ENCODE measurements around the gene IGLL1. TPM values are rescaled to one million over a fixed set of nuclear protein-coding genes. Genes with fewer than 3 reads are reported as not detected.
"Not testable (repeated sequence)": the region's sequence is repeated elsewhere in the genome, so short reads cannot be mapped to it uniquely, and the experiment has no call there.

IGLL1 gene
- total and polyA plus RNA-seq, 5 donors from 2014 or later = not detected

DNA sequence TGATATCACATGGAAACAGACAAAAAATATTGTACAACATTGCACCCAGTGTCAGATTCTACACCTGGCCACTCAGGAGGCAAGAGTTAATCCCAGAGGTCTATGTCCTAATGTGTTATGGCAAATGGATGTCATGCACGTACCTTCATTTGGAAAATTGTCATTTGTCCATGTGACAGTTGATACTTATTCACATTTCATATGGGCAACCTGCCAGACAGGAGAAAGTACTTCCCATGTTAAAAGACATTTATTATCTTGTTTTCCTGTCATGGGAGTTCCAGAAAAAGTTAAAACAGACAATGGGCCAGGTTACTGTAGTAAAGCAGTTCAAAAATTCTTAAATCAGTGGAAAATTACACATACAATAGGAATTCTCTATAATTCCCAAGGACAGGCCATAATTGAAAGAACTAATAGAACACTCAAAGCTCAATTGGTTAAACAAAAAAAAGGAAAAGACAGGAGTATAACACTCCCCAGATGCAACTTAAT, 36.5 kb downstream of the IGLL1 start:
- not testable (repeated sequence) for H3K27ac Mint-ChIP-seq; ATAC-seq (ENCODE audit: low read depth in 2 of 2)
- H3K27me3 Mint-ChIP-seq = peaks cover 18% of the 10 kb centered on the region

DNA sequence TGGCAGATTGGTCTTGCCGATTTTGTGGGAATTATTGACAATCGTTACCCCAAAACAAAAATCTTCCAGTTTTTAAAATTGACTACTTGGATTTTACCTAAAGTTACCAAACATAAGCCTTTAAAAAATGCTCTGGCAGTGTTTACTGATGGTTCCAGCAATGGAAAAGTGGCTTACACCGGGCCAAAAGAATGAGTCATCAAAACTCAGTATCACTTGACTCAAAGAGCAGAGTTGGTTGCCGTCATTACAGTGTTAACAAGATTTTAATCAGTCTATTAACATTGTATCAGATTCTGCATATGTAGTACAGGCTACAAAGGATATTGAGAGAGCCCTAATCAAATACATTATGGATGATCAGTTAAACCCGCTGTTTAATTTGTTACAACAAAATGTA, 37.2 kb downstream of the IGLL1 start:
- no peaks in the 10 kb centered on the region for H3K9me3 ChIP-seq (ENCODE audit: control insufficient read depth in 2 of 2, low read length in 2 of 2)
- H3K27me3 Mint-ChIP-seq = peaks cover 24% of the 10 kb centered on the region
- H3K36me3 ChIP-seq (ENCODE audit: control insufficient read depth, insufficient read depth, low read length) = no peaks in the 10 kb centered on the region
- H3K9me3 Mint-ChIP-seq = peaks cover 0 to 7% (median 5%) of the 10 kb centered on the region in 7 donors
- no peak overlapping the region for H3K4me3 Mint-ChIP-seq
- ATAC-seq (ENCODE audit: low read depth in 2 of 2) (no peak), DNase-seq (no peak)
- peaks cover 0 to 8% (median 2%) of the 10 kb centered on the region in 4 donors for H3K4me1 Mint-ChIP-seq
- no peak overlapping the region for H3K27ac ChIP-seq (ENCODE audit: insufficient read depth, low read length, poor library complexity, severe bottlenecking)
- no peak overlapping the region for H3K4me3 ChIP-seq (ENCODE audit: low read depth, low read length)
- H3K27me3 ChIP-seq (ENCODE audit: control insufficient read depth, insufficient read depth, low read length) = no peaks in the 10 kb centered on the region
- H3K4me1 ChIP-seq (ENCODE audit: control insufficient read depth, insufficient read depth, low read length, poor library complexity, severe bottlenecking) = no peaks in the 10 kb centered on the region
- H3K36me3 Mint-ChIP-seq = no peaks in the 10 kb centered on the region
- no peak overlapping the region for H3K27ac Mint-ChIP-seq

More for the DNA sequence above, 36.5 kb downstream of the IGLL1 start:
- not testable (repeated sequence) for H3K4me3 ChIP-seq (ENCODE audit: low read depth, low read length); H3K4me1 ChIP-seq (ENCODE audit: control insufficient read depth, insufficient read depth, low read length, poor library complexity, severe bottlenecking); H3K4me1 Mint-ChIP-seq; H3K27ac ChIP-seq (ENCODE audit: insufficient read depth, low read length, poor library complexity, severe bottlenecking); DNase-seq; H3K4me3 Mint-ChIP-seq; H3K36me3 Mint-ChIP-seq; H3K27me3 ChIP-seq (ENCODE audit: control insufficient read depth, insufficient read depth, low read length); H3K9me3 ChIP-seq (ENCODE audit: control insufficient read depth in 2 of 2, low read length in 2 of 2); H3K36me3 ChIP-seq (ENCODE audit: control insufficient read depth, insufficient read depth, low read length)
- H3K9me3 Mint-ChIP-seq = peaks cover 0 to 12% (median 5%) of the 10 kb centered on the region in 7 donors

DNA sequence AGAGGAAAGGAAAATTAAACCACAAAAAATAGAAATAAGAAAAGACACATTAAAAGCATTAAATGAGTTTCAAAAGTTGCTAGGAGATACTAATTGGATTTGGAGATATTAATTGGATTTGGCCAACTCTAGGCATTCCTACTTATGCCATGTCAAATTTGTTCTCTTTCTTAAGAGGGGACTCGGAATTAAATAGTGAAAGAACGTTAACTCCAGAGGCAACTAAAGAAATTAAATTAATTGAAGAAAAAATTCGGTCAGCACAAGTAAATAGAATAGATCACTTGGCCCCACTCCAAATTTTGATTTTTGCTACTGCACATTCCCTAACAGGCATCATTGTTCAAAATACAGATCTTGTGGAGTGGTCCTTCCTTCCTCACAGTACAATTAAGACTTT, 37.7 kb downstream of the IGLL1 start:
- H3K9me3 ChIP-seq (ENCODE audit: control insufficient read depth in 2 of 2, low read length in 2 of 2); H3K36me3 Mint-ChIP-seq; H3K36me3 ChIP-seq (ENCODE audit: control insufficient read depth, insufficient read depth, low read length); H3K27me3 ChIP-seq (ENCODE audit: control insufficient read depth, insufficient read depth, low read length); H3K4me1 Mint-ChIP-seq; H3K27ac Mint-ChIP-seq; DNase-seq; H3K27ac ChIP-seq (ENCODE audit: insufficient read depth, low read length, poor library complexity, severe bottlenecking); H3K4me1 ChIP-seq (ENCODE audit: control insufficient read depth, insufficient read depth, low read length, poor library complexity, severe bottlenecking); ATAC-seq (ENCODE audit: low read depth in 2 of 2); H3K4me3 Mint-ChIP-seq; H3K9me3 Mint-ChIP-seq; H3K4me3 ChIP-seq (ENCODE audit: low read depth, low read length): not testable (repeated sequence)
- H3K27me3 Mint-ChIP-seq = peaks cover 25% of the 10 kb centered on the region

- H3K4me1 ChIP-seq (ENCODE audit: control insufficient read depth, insufficient read depth, low read length, poor library complexity, severe bottlenecking); H3K36me3 Mint-ChIP-seq; ATAC-seq (ENCODE audit: low read depth in 2 of 2); H3K27me3 ChIP-seq (ENCODE audit: control insufficient read depth, insufficient read depth, low read length); H3K4me1 Mint-ChIP-seq; H3K4me3 Mint-ChIP-seq; H3K27ac Mint-ChIP-seq; H3K36me3 ChIP-seq (ENCODE audit: control insufficient read depth, insufficient read depth, low read length); H3K9me3 Mint-ChIP-seq; H3K27ac ChIP-seq (ENCODE audit: insufficient read depth, low read length, poor library complexity, severe bottlenecking); H3K9me3 ChIP-seq (ENCODE audit: control insufficient read depth in 2 of 2, low read length in 2 of 2); H3K4me3 ChIP-seq (ENCODE audit: low read depth, low read length): not testable (repeated sequence)
- H3K27me3 Mint-ChIP-seq = peaks cover 25% of the 10 kb centered on the region
- peak in 1 of 3 donors; percentile 24 for DNase-seq
These were observed 38.2 kb downstream of the IGLL1 start for GRCh38 chr22:23541849-23542281.

GRCh38 chr22:23540837-23541236, 39.3 kb downstream of the IGLL1 start:
- H3K27me3 Mint-ChIP-seq = peaks cover 22% of the 10 kb centered on the region
- not testable (repeated sequence) for H3K36me3 Mint-ChIP-seq; H3K4me1 Mint-ChIP-seq; H3K9me3 Mint-ChIP-seq; H3K4me3 ChIP-seq (ENCODE audit: low read depth, low read length); H3K4me1 ChIP-seq (ENCODE audit: control insufficient read depth, insufficient read depth, low read length, poor library complexity, severe bottlenecking); H3K27ac Mint-ChIP-seq; ATAC-seq (ENCODE audit: low read depth in 2 of 2); H3K27ac ChIP-seq (ENCODE audit: insufficient read depth, low read length, poor library complexity, severe bottlenecking); DNase-seq; H3K4me3 Mint-ChIP-seq; H3K9me3 ChIP-seq (ENCODE audit: control insufficient read depth in 2 of 2, low read length in 2 of 2); H3K36me3 ChIP-seq (ENCODE audit: control insufficient read depth, insufficient read depth, low read length); H3K27me3 ChIP-seq (ENCODE audit: control insufficient read depth, insufficient read depth, low read length)

GRCh38 chr22:23539839-23540198, 40.3 kb downstream of the IGLL1 start:
- H3K4me3 ChIP-seq (ENCODE audit: low read depth, low read length); H3K36me3 Mint-ChIP-seq; H3K4me3 Mint-ChIP-seq; H3K36me3 ChIP-seq (ENCODE audit: control insufficient read depth, insufficient read depth, low read length); H3K4me1 ChIP-seq (ENCODE audit: control insufficient read depth, insufficient read depth, low read length, poor library complexity, severe bottlenecking); H3K27ac Mint-ChIP-seq; H3K9me3 Mint-ChIP-seq; ATAC-seq (ENCODE audit: low read depth in 2 of 2); DNase-seq; H3K4me1 Mint-ChIP-seq; H3K27ac ChIP-seq (ENCODE audit: insufficient read depth, low read length, poor library complexity, severe bottlenecking); H3K9me3 ChIP-seq (ENCODE audit: control insufficient read depth in 2 of 2, low read length in 2 of 2); H3K27me3 ChIP-seq (ENCODE audit: control insufficient read depth, insufficient read depth, low read length): not testable (repeated sequence)
- peaks cover 26% of the 10 kb centered on the region for H3K27me3 Mint-ChIP-seq

DNA sequence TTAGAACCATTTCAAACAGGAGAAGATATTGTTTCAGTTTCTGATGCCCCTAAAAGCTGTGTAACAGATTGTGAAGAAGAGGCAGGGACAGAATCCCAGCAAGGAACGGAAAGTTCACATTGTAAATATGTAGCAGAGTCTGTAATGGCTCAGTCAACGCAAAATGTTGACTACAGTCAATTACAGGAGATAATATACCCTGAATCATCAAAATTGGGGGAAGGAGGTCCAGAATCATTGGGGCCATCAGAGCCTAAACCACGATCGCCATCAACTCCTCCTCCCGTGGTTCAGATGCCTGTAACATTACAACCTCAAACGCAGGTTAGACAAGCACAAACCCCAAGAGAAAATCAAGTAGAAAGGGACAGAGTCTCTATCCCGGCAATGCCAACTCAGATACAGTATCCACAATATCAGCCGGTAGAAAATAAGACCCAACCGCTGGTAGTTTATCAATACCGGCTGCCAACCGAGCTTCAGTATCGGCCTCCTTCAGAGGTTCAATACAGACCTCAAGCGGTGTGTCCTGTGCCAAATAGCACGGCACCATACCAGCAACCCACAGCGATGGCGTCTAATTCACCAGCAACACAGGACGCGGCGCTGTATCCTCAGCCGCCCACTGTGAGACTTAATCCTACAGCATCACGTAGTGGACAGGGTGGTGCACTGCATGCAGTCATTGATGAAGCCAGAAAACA, 40.8 kb downstream of the IGLL1 start:
- Histone ChIP-seq H3K27ac (ENCODE audit: insufficient read depth, low read length, poor library complexity, severe bottlenecking) (no peak overlapping the region), H3K9me3 (ENCODE audit: control insufficient read depth in 2 of 2, low read length in 2 of 2) (no peaks in the 10 kb centered on the region), H3K27me3 (ENCODE audit: control insufficient read depth, insufficient read depth, low read length) (no peaks in the 10 kb centered on the region), H3K4me1 (ENCODE audit: control insufficient read depth, insufficient read depth, low read length, poor library complexity, severe bottlenecking) (no peaks in the 10 kb centered on the region), H3K4me3 (ENCODE audit: low read depth, low read length) (no peak overlapping the region), H3K36me3 (ENCODE audit: control insufficient read depth, insufficient read depth, low read length) (no peaks in the 10 kb centered on the region)
- Mint-ChIP-seq H3K27ac (no peak overlapping the region), H3K36me3 (no peaks in the 10 kb centered on the region), H3K9me3 (peaks cover 0 to 1% (median 0%) of the 10 kb centered on the region in 7 donors), H3K27me3 (peaks cover 26% of the 10 kb centered on the region), H3K4me3 (peak overlapping the region in 2 of 4 donors; percentile 55 to 66), H3K4me1 (peaks cover 0 to 8% (median 2%) of the 10 kb centered on the region in 4 donors)
- DNase-seq (peak; percentile 42 to 85 (median 69)), ATAC-seq (ENCODE audit: low read depth in 2 of 2) (peak; percentile 98 to 99)

DNA sequence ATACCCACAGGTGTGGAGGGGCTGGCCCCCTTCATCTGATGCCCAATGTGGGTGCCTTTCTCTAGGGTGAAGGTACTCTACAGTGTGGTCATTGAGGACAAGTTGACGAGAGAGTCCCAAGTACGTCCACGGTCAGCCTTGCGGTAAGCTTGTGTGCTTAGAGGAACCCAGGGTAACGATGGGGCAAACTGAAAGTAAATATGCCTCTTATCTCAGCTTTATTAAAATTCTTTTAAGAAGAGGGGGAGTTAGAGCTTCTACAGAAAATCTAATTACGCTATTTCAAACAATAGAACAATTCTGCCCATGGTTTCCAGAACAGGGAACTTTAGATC, 41.4 kb downstream of the IGLL1 start:
- peaks cover 29% of the 10 kb centered on the region for H3K27me3 Mint-ChIP-seq

More for the DNA sequence above, 41.4 kb downstream of the IGLL1 start:
- not testable (repeated sequence) for H3K4me3 ChIP-seq (ENCODE audit: low read depth, low read length); ATAC-seq (ENCODE audit: low read depth in 2 of 2); H3K27ac Mint-ChIP-seq; H3K27me3 ChIP-seq (ENCODE audit: control insufficient read depth, insufficient read depth, low read length); H3K4me1 ChIP-seq (ENCODE audit: control insufficient read depth, insufficient read depth, low read length, poor library complexity, severe bottlenecking); H3K9me3 ChIP-seq (ENCODE audit: control insufficient read depth in 2 of 2, low read length in 2 of 2); DNase-seq; H3K9me3 Mint-ChIP-seq; H3K27ac ChIP-seq (ENCODE audit: insufficient read depth, low read length, poor library complexity, severe bottlenecking); H3K4me3 Mint-ChIP-seq; H3K36me3 Mint-ChIP-seq; H3K36me3 ChIP-seq (ENCODE audit: control insufficient read depth, insufficient read depth, low read length); H3K4me1 Mint-ChIP-seq
